Measurements from ENCODE around the gene GLA.

Gene GLA

GRCh38 chrX:101385026-101385684 lies 22.6 kb downstream of the GLA start:
- H3K4me1 ChIP-seq (ENCODE audit: control insufficient read depth, insufficient read depth, low read length), result no peaks in the 10 kb centered on the region
- H3K9me3 ChIP-seq (ENCODE audit: control insufficient read depth, insufficient read depth, low read length), result peaks cover 28% of the 10 kb centered on the region
- H3K27ac ChIP-seq (ENCODE audit: low read depth, low read length), result no peak overlapping the region
- no peaks in the 10 kb centered on the region for H3K36me3 ChIP-seq (ENCODE audit: control insufficient read depth, insufficient read depth, low read length)
- no peak overlapping the region for H3K4me3 ChIP-seq (ENCODE audit: low read depth, low read length)
- no peaks in the 10 kb centered on the region for H3K27me3 ChIP-seq (ENCODE audit: control insufficient read depth, insufficient read depth, low read length)
- no peak overlapping the region for H3K9ac ChIP-seq (ENCODE audit: low read depth, low read length)

- Histone ChIP-seq H3K9me3 (ENCODE audit: control insufficient read depth, insufficient read depth, low read length) (peaks cover 26% of the 10 kb centered on the region), H3K27me3 (ENCODE audit: control insufficient read depth, insufficient read depth, low read length) (no peaks in the 10 kb centered on the region), H3K27ac (ENCODE audit: low read depth, low read length) (no peak overlapping the region), H3K4me1 (ENCODE audit: control insufficient read depth, insufficient read depth, low read length) (no peaks in the 10 kb centered on the region), H3K4me3 (ENCODE audit: low read depth, low read length) (no peak overlapping the region), H3K36me3 (ENCODE audit: control insufficient read depth, insufficient read depth, low read length) (no peaks in the 10 kb centered on the region), H3K9ac (ENCODE audit: low read depth, low read length) (no peak overlapping the region)
These were observed 24.0 kb downstream of the GLA start for GRCh38 chrX:101383679-101384205.

GRCh38 chrX:101377547-101377946 lies 30.2 kb downstream of the GLA start:
- peaks cover 19% of the 10 kb centered on the region for H3K9me3 ChIP-seq (ENCODE audit: control insufficient read depth, insufficient read depth, low read length)
- H3K36me3 ChIP-seq (ENCODE audit: control insufficient read depth, insufficient read depth, low read length), result no peaks in the 10 kb centered on the region
- no peak overlapping the region for H3K9ac ChIP-seq (ENCODE audit: low read depth, low read length)
- no peaks in the 10 kb centered on the region for H3K27me3 ChIP-seq (ENCODE audit: control insufficient read depth, insufficient read depth, low read length)
- no peak overlapping the region for H3K4me3 ChIP-seq (ENCODE audit: low read depth, low read length)
- H3K27ac ChIP-seq (ENCODE audit: low read depth, low read length), result no peak overlapping the region
- no peaks in the 10 kb centered on the region for H3K4me1 ChIP-seq (ENCODE audit: control insufficient read depth, insufficient read depth, low read length)

- no peak overlapping the region for H3K27ac ChIP-seq (ENCODE audit: low read depth, low read length)
- no peak overlapping the region for H3K9ac ChIP-seq (ENCODE audit: low read depth, low read length)
- H3K9me3 ChIP-seq (ENCODE audit: control insufficient read depth, insufficient read depth, low read length), result peaks cover 30% of the 10 kb centered on the region
- H3K4me3 ChIP-seq (ENCODE audit: low read depth, low read length), result no peak overlapping the region
- H3K4me1 ChIP-seq (ENCODE audit: control insufficient read depth, insufficient read depth, low read length), result no peaks in the 10 kb centered on the region
- no peaks in the 10 kb centered on the region for H3K36me3 ChIP-seq (ENCODE audit: control insufficient read depth, insufficient read depth, low read length)
- H3K27me3 ChIP-seq (ENCODE audit: control insufficient read depth, insufficient read depth, low read length), result no peaks in the 10 kb centered on the region
These were observed 36.7 kb downstream of the GLA start for GRCh38 chrX:101370888-101371504.

GRCh38 chrX:101369687-101370086 lies 38.0 kb downstream of the GLA start:
- H3K4me3 ChIP-seq (ENCODE audit: low read depth, low read length), result no peak overlapping the region
- no peaks in the 10 kb centered on the region for H3K36me3 ChIP-seq (ENCODE audit: control insufficient read depth, insufficient read depth, low read length)
- H3K27ac ChIP-seq (ENCODE audit: low read depth, low read length), result no peak overlapping the region
- H3K9ac ChIP-seq (ENCODE audit: low read depth, low read length), result no peak overlapping the region
- no peaks in the 10 kb centered on the region for H3K27me3 ChIP-seq (ENCODE audit: control insufficient read depth, insufficient read depth, low read length)
- peaks cover 30% of the 10 kb centered on the region for H3K9me3 ChIP-seq (ENCODE audit: control insufficient read depth, insufficient read depth, low read length)
- H3K4me1 ChIP-seq (ENCODE audit: control insufficient read depth, insufficient read depth, low read length), result no peaks in the 10 kb centered on the region

GRCh38 chrX:101368800-101369199 lies 38.9 kb downstream of the GLA start:
- Histone ChIP-seq H3K36me3 (ENCODE audit: control insufficient read depth, insufficient read depth, low read length) (no peaks in the 10 kb centered on the region), H3K4me3 (ENCODE audit: low read depth, low read length) (no peak overlapping the region), H3K9ac (ENCODE audit: low read depth, low read length) (no peak overlapping the region), H3K9me3 (ENCODE audit: control insufficient read depth, insufficient read depth, low read length) (peaks cover 30% of the 10 kb centered on the region), H3K4me1 (ENCODE audit: control insufficient read depth, insufficient read depth, low read length) (no peaks in the 10 kb centered on the region), H3K27me3 (ENCODE audit: control insufficient read depth, insufficient read depth, low read length) (no peaks in the 10 kb centered on the region), H3K27ac (ENCODE audit: low read depth, low read length) (no peak overlapping the region)

- Histone ChIP-seq H3K27me3 (ENCODE audit: control insufficient read depth, insufficient read depth, low read length) (no peaks in the 10 kb centered on the region), H3K4me3 (ENCODE audit: low read depth, low read length) (no peak overlapping the region), H3K4me1 (ENCODE audit: control insufficient read depth, insufficient read depth, low read length) (no peaks in the 10 kb centered on the region), H3K36me3 (ENCODE audit: control insufficient read depth, insufficient read depth, low read length) (no peaks in the 10 kb centered on the region), H3K9ac (ENCODE audit: low read depth, low read length) (no peak overlapping the region), H3K9me3 (ENCODE audit: control insufficient read depth, insufficient read depth, low read length) (peaks cover 21% of the 10 kb centered on the region), H3K27ac (ENCODE audit: low read depth, low read length) (no peak overlapping the region)
These were observed 42.4 kb downstream of the GLA start for GRCh38 chrX:101365301-101365795.

GRCh38 chrX:101362757-101363156 lies 45.0 kb downstream of the GLA start:
- H3K4me1 ChIP-seq (ENCODE audit: control insufficient read depth, insufficient read depth, low read length), result no peaks in the 10 kb centered on the region
- no peak overlapping the region for H3K4me3 ChIP-seq (ENCODE audit: low read depth, low read length)
- H3K27me3 ChIP-seq (ENCODE audit: control insufficient read depth, insufficient read depth, low read length), result no peaks in the 10 kb centered on the region; the same call in 1 of the 2 replicates
- peaks cover 13% of the 10 kb centered on the region; the same call in 1 of the 2 replicates for H3K9me3 ChIP-seq (ENCODE audit: control insufficient read depth, insufficient read depth, low read length)
- no peaks in the 10 kb centered on the region for H3K36me3 ChIP-seq (ENCODE audit: control insufficient read depth, insufficient read depth, low read length)
- H3K9ac ChIP-seq (ENCODE audit: low read depth, low read length), result no peak overlapping the region
- no peak overlapping the region for H3K27ac ChIP-seq (ENCODE audit: low read depth, low read length)

GRCh38 chrX:101362116-101362515 lies 45.6 kb downstream of the GLA start:
- no peak overlapping the region for H3K4me3 ChIP-seq (ENCODE audit: low read depth, low read length)
- no peak overlapping the region for H3K9ac ChIP-seq (ENCODE audit: low read depth, low read length)
- H3K36me3 ChIP-seq (ENCODE audit: control insufficient read depth, insufficient read depth, low read length), result no peaks in the 10 kb centered on the region
- H3K4me1 ChIP-seq (ENCODE audit: control insufficient read depth, insufficient read depth, low read length), result no peaks in the 10 kb centered on the region
- no peak overlapping the region for H3K27ac ChIP-seq (ENCODE audit: low read depth, low read length)
- H3K9me3 ChIP-seq (ENCODE audit: control insufficient read depth, insufficient read depth, low read length), result peaks cover 14% of the 10 kb centered on the region; the same call in 1 of the 2 replicates
- no peaks in the 10 kb centered on the region; the same call in 1 of the 2 replicates for H3K27me3 ChIP-seq (ENCODE audit: control insufficient read depth, insufficient read depth, low read length)

GRCh38 chrX:101360390-101360789 lies 47.3 kb downstream of the GLA start:
- Histone ChIP-seq H3K27me3 (ENCODE audit: control insufficient read depth, insufficient read depth, low read length) (no peaks in the 10 kb centered on the region; the same call in 1 of the 2 replicates), H3K4me1 (ENCODE audit: control insufficient read depth, insufficient read depth, low read length) (no peaks in the 10 kb centered on the region), H3K27ac (ENCODE audit: low read depth, low read length) (no peak overlapping the region), H3K9ac (ENCODE audit: low read depth, low read length) (no peak overlapping the region), H3K9me3 (ENCODE audit: control insufficient read depth, insufficient read depth, low read length) (peaks cover 18% of the 10 kb centered on the region; the same call in 1 of the 2 replicates), H3K36me3 (ENCODE audit: control insufficient read depth, insufficient read depth, low read length) (no peaks in the 10 kb centered on the region), H3K4me3 (ENCODE audit: low read depth, low read length) (no peak overlapping the region)

GRCh38 chrX:101359966-101360365 lies 47.8 kb downstream of the GLA start:
- no peak overlapping the region for H3K4me3 ChIP-seq (ENCODE audit: low read depth, low read length)
- H3K9ac ChIP-seq (ENCODE audit: low read depth, low read length), result no peak overlapping the region
- H3K36me3 ChIP-seq (ENCODE audit: control insufficient read depth, insufficient read depth, low read length), result no peaks in the 10 kb centered on the region
- H3K27ac ChIP-seq (ENCODE audit: low read depth, low read length), result no peak overlapping the region
- peaks cover 18% of the 10 kb centered on the region; the same call in 1 of the 2 replicates for H3K9me3 ChIP-seq (ENCODE audit: control insufficient read depth, insufficient read depth, low read length)
- H3K4me1 ChIP-seq (ENCODE audit: control insufficient read depth, insufficient read depth, low read length), result no peaks in the 10 kb centered on the region
- no peaks in the 10 kb centered on the region; the same call in 1 of the 2 replicates for H3K27me3 ChIP-seq (ENCODE audit: control insufficient read depth, insufficient read depth, low read length)

Data from HUES48 (cell line).